H7 (cell line): ENCODE results near the gene FMNL2. TPM values are rescaled to one million over a fixed set of nuclear protein-coding genes. Genes with fewer than 3 reads are reported as not detected.

Experiments
- DNase-seq: peaks from one replicate; pipeline ENCODE4 v3.0.0; 2012
- H3K27me3 ChIP-seq: 2 replicates; pipeline ENCODE4 v1.6.0; 2011; ENCODE audit warnings: mild to moderate bottlenecking, low read length; ENCODE audit not compliant: control insufficient read depth, insufficient read depth
- H3K36me3 ChIP-seq: replicated peaks from 2 replicates; pipeline ENCODE4 v1.5.1; 2011; ENCODE audit warnings: low read length; ENCODE audit not compliant: control insufficient read depth, insufficient read depth
- H3K4me3 ChIP-seq: 2 replicates; pipeline ENCODE4 v1.5.1; 2011; ENCODE audit warnings: low read depth, mild to moderate bottlenecking, control low read depth, low read length, moderate library complexity; ENCODE audit not compliant: insufficient read depth
- total RNA-seq: library from RNA; depleted of rRNA; stranded (reverse); fragments of >200 nt; shearing (Covaris generic); gene quantifications from 2 replicates; pipeline ENCODE4 v1.2.3, GENCODE V29; 2014; rRNA removed

FMNL2 gene
- total RNA-seq, 1 experiment from 2014 or later, result 20.0 TPM

- DNase-seq, result no peak
- Histone ChIP-seq H3K27me3 (no peaks in the 10 kb centered on the region), H3K4me3 (no peak overlapping the region), H3K36me3 (peaks cover 30% of the 10 kb centered on the region)
These were observed 326.1 kb downstream of the FMNL2 start for GRCh38 chr2:152661076-152661475.

GRCh38 chr2:152664725-152665124 is 329.8 kb downstream of the FMNL2 start:
- Histone ChIP-seq H3K4me3 (no peak overlapping the region), H3K36me3 (peaks cover 22% of the 10 kb centered on the region), H3K27me3 (no peaks in the 10 kb centered on the region)
- no peak for DNase-seq

- no peak overlapping the region for H3K4me3 ChIP-seq
- peaks cover 18% of the 10 kb centered on the region for H3K36me3 ChIP-seq
- no peak for DNase-seq
- H3K27me3 ChIP-seq, result no peaks in the 10 kb centered on the region
These were observed 339.4 kb downstream of the FMNL2 start for GRCh38 chr2:152674334-152674733.

- peaks cover 18% of the 10 kb centered on the region for H3K36me3 ChIP-seq
- no peak for DNase-seq
- no peak overlapping the region for H3K4me3 ChIP-seq
- H3K27me3 ChIP-seq, result no peaks in the 10 kb centered on the region
These were observed 341.5 kb downstream of the FMNL2 start for GRCh38 chr2:152676461-152676860.

GRCh38 chr2:152678808-152679207 is 343.8 kb downstream of the FMNL2 start:
- no peaks in the 10 kb centered on the region for H3K27me3 ChIP-seq
- H3K36me3 ChIP-seq, result peaks cover 13% of the 10 kb centered on the region
- no peak for DNase-seq
- no peak overlapping the region for H3K4me3 ChIP-seq

GRCh38 chr2:152682663-152683062 is 347.7 kb downstream of the FMNL2 start:
- DNase-seq, result no peak
- peaks cover 1% of the 10 kb centered on the region for H3K36me3 ChIP-seq

GRCh38 chr2:152683400-152683799 is 348.4 kb downstream of the FMNL2 start:
- peaks cover 1% of the 10 kb centered on the region for H3K36me3 ChIP-seq
- DNase-seq, result no peak
- H3K4me3 ChIP-seq, result no peak overlapping the region
- H3K27me3 ChIP-seq, result no peaks in the 10 kb centered on the region

More at GRCh38 chr2:152682663-152683062, 347.7 kb downstream of the FMNL2 start:
- Histone ChIP-seq H3K4me3 (no peak overlapping the region), H3K27me3 (no peaks in the 10 kb centered on the region)

GRCh38 chr2:152686321-152686720 is 351.3 kb downstream of the FMNL2 start:
- DNase-seq, result no peak
- no peak overlapping the region for H3K4me3 ChIP-seq
- H3K36me3 ChIP-seq, result no peaks in the 10 kb centered on the region; the same call in 1 of the 2 replicates
- no peaks in the 10 kb centered on the region for H3K27me3 ChIP-seq

- H3K36me3 ChIP-seq, result peaks cover 4% of the 10 kb centered on the region
- no peak for DNase-seq
These were observed 358.1 kb downstream of the FMNL2 start for GRCh38 chr2:152693033-152693432.

GRCh38 chr2:152694161-152694661 is 359.2 kb downstream of the FMNL2 start:
- no peak overlapping the region for H3K4me3 ChIP-seq
- H3K27me3 ChIP-seq, result no peaks in the 10 kb centered on the region
- DNase-seq, result no peak
- peaks cover 4% of the 10 kb centered on the region for H3K36me3 ChIP-seq

More at GRCh38 chr2:152693033-152693432, 358.1 kb downstream of the FMNL2 start:
- no peaks in the 10 kb centered on the region for H3K27me3 ChIP-seq
- no peak overlapping the region for H3K4me3 ChIP-seq

GRCh38 chr2:152695763-152696162 is 360.8 kb downstream of the FMNL2 start:
- Histone ChIP-seq H3K4me3 (no peak overlapping the region), H3K36me3 (peaks cover 4% of the 10 kb centered on the region), H3K27me3 (no peaks in the 10 kb centered on the region)
- no peak for DNase-seq

GRCh38 chr2:152696476-152696875 is 361.5 kb downstream of the FMNL2 start:
- DNase-seq, result no peak
- H3K27me3 ChIP-seq, result no peaks in the 10 kb centered on the region
- H3K36me3 ChIP-seq, result peaks cover 4% of the 10 kb centered on the region
- H3K4me3 ChIP-seq, result no peak overlapping the region

Other genes starting within 250 kb of the FMNL2 start
- 0.83 and 1.7 TPM in 2 replicates for gene CACNB4, start 236.1 kb upstream of the FMNL2 start, total RNA-seq
- 7.8 and 11.6 TPM in 2 replicates for gene STAM2, start 159.4 kb upstream of the FMNL2 start, total RNA-seq